ENCODE results near the gene PCSK6. TPM values are rescaled to one million over a fixed set of nuclear protein-coding genes. Genes with fewer than 3 reads are reported as not detected.

PCSK6 gene
- total and polyA plus RNA-seq, 2 of the 8 experiments (the other 6 are each of a cell fraction or from before 2014, with no cell fraction given): 1.9 to 4.0 TPM

DNA sequence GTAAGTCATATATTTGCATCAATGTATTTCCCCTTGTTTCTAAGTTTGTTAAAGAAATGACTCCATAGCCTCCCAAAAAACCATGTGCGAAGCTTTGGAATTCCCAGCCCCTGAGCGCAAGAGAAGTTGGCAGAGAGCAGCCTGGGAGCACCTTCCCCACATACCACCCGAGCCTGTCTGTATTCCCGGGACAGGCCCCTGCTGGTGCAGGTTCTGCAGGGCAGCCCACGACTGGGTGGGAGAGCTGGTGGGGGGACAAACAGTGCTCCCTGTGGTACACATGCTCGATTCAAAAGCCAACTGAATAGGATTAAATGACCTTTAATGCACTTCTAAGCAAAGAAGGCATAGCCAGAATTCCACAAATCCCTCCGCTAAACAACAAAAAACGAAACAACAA lies 119.8 kb downstream of the PCSK6 start (continued):
- TF ChIP-seq, protein P1, sequence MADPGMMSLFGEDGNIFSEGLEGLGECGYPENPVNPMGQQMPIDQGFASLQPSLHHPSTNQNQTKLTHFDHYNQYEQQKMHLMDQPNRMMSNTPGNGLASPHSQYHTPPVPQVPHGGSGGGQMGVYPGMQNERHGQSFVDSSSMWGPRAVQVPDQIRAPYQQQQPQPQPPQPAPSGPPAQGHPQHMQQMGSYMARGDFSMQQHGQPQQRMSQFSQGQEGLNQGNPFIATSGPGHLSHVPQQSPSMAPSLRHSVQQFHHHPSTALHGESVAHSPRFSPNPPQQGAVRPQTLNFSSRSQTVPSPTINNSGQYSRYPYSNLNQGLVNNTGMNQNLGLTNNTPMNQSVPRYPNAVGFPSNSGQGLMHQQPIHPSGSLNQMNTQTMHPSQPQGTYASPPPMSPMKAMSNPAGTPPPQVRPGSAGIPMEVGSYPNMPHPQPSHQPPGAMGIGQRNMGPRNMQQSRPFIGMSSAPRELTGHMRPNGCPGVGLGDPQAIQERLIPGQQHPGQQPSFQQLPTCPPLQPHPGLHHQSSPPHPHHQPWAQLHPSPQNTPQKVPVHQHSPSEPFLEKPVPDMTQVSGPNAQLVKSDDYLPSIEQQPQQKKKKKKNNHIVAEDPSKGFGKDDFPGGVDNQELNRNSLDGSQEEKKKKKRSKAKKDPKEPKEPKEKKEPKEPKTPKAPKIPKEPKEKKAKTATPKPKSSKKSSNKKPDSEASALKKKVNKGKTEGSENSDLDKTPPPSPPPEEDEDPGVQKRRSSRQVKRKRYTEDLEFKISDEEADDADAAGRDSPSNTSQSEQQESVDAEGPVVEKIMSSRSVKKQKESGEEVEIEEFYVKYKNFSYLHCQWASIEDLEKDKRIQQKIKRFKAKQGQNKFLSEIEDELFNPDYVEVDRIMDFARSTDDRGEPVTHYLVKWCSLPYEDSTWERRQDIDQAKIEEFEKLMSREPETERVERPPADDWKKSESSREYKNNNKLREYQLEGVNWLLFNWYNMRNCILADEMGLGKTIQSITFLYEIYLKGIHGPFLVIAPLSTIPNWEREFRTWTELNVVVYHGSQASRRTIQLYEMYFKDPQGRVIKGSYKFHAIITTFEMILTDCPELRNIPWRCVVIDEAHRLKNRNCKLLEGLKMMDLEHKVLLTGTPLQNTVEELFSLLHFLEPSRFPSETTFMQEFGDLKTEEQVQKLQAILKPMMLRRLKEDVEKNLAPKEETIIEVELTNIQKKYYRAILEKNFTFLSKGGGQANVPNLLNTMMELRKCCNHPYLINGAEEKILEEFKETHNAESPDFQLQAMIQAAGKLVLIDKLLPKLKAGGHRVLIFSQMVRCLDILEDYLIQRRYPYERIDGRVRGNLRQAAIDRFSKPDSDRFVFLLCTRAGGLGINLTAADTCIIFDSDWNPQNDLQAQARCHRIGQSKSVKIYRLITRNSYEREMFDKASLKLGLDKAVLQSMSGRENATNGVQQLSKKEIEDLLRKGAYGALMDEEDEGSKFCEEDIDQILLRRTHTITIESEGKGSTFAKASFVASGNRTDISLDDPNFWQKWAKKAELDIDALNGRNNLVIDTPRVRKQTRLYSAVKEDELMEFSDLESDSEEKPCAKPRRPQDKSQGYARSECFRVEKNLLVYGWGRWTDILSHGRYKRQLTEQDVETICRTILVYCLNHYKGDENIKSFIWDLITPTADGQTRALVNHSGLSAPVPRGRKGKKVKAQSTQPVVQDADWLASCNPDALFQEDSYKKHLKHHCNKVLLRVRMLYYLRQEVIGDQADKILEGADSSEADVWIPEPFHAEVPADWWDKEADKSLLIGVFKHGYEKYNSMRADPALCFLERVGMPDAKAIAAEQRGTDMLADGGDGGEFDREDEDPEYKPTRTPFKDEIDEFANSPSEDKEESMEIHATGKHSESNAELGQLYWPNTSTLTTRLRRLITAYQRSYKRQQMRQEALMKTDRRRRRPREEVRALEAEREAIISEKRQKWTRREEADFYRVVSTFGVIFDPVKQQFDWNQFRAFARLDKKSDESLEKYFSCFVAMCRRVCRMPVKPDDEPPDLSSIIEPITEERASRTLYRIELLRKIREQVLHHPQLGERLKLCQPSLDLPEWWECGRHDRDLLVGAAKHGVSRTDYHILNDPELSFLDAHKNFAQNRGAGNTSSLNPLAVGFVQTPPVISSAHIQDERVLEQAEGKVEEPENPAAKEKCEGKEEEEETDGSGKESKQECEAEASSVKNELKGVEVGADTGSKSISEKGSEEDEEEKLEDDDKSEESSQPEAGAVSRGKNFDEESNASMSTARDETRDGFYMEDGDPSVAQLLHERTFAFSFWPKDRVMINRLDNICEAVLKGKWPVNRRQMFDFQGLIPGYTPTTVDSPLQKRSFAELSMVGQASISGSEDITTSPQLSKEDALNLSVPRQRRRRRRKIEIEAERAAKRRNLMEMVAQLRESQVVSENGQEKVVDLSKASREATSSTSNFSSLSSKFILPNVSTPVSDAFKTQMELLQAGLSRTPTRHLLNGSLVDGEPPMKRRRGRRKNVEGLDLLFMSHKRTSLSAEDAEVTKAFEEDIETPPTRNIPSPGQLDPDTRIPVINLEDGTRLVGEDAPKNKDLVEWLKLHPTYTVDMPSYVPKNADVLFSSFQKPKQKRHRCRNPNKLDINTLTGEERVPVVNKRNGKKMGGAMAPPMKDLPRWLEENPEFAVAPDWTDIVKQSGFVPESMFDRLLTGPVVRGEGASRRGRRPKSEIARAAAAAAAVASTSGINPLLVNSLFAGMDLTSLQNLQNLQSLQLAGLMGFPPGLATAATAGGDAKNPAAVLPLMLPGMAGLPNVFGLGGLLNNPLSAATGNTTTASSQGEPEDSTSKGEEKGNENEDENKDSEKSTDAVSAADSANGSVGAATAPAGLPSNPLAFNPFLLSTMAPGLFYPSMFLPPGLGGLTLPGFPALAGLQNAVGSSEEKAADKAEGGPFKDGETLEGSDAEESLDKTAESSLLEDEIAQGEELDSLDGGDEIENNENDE (IDR thresholded peaks at IDR 0.05; ENCODE audit: insufficient replicate concordance, low read length): no peak
- TF ChIP-seq, protein P2, sequence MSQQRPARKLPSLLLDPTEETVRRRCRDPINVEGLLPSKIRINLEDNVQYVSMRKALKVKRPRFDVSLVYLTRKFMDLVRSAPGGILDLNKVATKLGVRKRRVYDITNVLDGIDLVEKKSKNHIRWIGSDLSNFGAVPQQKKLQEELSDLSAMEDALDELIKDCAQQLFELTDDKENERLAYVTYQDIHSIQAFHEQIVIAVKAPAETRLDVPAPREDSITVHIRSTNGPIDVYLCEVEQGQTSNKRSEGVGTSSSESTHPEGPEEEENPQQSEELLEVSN (IDR thresholded peaks at IDR 0.05): no peak
- TF ChIP-seq SP1 (IDR thresholded peaks at IDR 0.05; ENCODE audit: low read depth, low read length) (no peak), SP4 (IDR thresholded peaks at IDR 0.05; ENCODE audit: low read length) (no peak), KDM1A (IDR thresholded peaks at IDR 0.05; ENCODE audit: borderline replicate concordance, low read length) (no peak), ASH2L (IDR thresholded peaks at IDR 0.05; ENCODE audit: low read length) (no peak), GABPA (IDR thresholded peaks at IDR 0.05; ENCODE audit: borderline replicate concordance, insufficient read depth, low read length) (no peak), SRF (IDR thresholded peaks at IDR 0.05; ENCODE audit: low read depth, low read length) (no peak), SUZ12 (IDR thresholded peaks at IDR 0.05; ENCODE audit: low read length) (no peak)
- TF ChIP-seq, protein P3, sequence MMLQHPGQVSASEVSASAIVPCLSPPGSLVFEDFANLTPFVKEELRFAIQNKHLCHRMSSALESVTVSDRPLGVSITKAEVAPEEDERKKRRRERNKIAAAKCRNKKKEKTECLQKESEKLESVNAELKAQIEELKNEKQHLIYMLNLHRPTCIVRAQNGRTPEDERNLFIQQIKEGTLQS (IDR thresholded peaks at IDR 0.05; ENCODE audit: insufficient read depth, low read depth, low read length): no peak

Measured in H1 (cell line).